B cell (primary cell): ENCODE measurements around the gene SMC1A. TPM values are rescaled to one million over a fixed set of nuclear protein-coding genes. Genes with fewer than 3 reads are reported as not detected.

ENCODE experiments used
- ATAC-seq: fragments of 200-7000 bp; cut with Tn5 transposase; one replicate; pipeline ENCODE4 v1.10.0; 2021; ENCODE audit warnings: low read depth, mild to moderate bottlenecking, moderate number of reproducible peaks, moderate library complexity
- CTCF ChIA-PET: fragments of 350-600 bp; sonication (Branson Sonifier 250); formaldehyde crosslinking; loops from one replicate; lab custom pipeline; 2021; ENCODE audit warnings: antibody characterized with exemption, inconsistent platforms; lab: Charles Lee
- POLR2A ChIA-PET: fragments of 350-600 bp; sonication (Branson Sonifier 250); formaldehyde crosslinking; loops from one replicate; lab custom pipeline; 2021; ENCODE audit warnings: antibody characterized with exemption; lab: Charles Lee
- DNase-seq: peaks from one replicate; pipeline ENCODE4 v3.0.0; 2013
- H2AFZ ChIP-seq: 2 replicates; pipeline ENCODE4 v1.6.1; 2012; ENCODE audit warnings: mild to moderate bottlenecking, low read depth, low read length; ENCODE audit not compliant: insufficient read depth, poor library complexity, severe bottlenecking
- H3K27ac ChIP-seq, 2 donors: 1 replicate in 1 of 2; 2 replicates in 1 of 2; pipeline ENCODE4 v1.5.1; 2012 to 2013; ENCODE audit warnings: low read length in 2 of 2, mild to moderate bottlenecking in 2 of 2, moderate library complexity in 1 of 2
- H3K27me3 ChIP-seq, 4 experiments: fragments of 200-600 bp in 1 of 4; sonication (generic) in 1 of 4; replicated peaks in 1 of 4; 1 replicate in 2 of 4; 2 replicates in 2 of 4; pipeline versions ENCODE4 v1.6.1 to v1.7.0; 2013 to 2016; ENCODE audit warnings: low read length in 3 of 4, mild to moderate bottlenecking in 2 of 4, mixed read lengths in 1 of 4, moderate library complexity in 1 of 4; ENCODE audit not compliant: insufficient read depth in 4 of 4, control insufficient read depth in 3 of 4; ENCODE audit errors: control extremely low read depth in 1 of 4
- H3K36me3 ChIP-seq, 2 experiments: replicated peaks in 1 of 2; 1 replicate in 1 of 2; 2 replicates in 1 of 2; pipeline versions ENCODE4 v1.6.1 to v1.7.1; 2013; ENCODE audit warnings: low read length in 1 of 2; ENCODE audit not compliant: insufficient read depth in 2 of 2, control insufficient read depth in 1 of 2; ENCODE audit errors: control extremely low read depth in 1 of 2, extremely low read depth in 1 of 2
- H3K4me1 ChIP-seq, 2 donors: fragments of 200-600 bp in 1 of 2; sonication (generic) in 1 of 2; 1 replicate in 1 of 2; 2 replicates in 1 of 2; pipeline versions ENCODE4 v1.5.1 to v1.6.1; 2013 to 2017; ENCODE audit warnings: low read length in 2 of 2; ENCODE audit not compliant: control insufficient read depth in 2 of 2, insufficient read depth in 2 of 2
- H3K4me2 ChIP-seq: replicated peaks from 2 replicates; pipeline ENCODE3; 2012; ENCODE audit warnings: mild to moderate bottlenecking, low read depth, low read length; ENCODE audit not compliant: poor library complexity, severe bottlenecking
- H3K4me3 ChIP-seq, 5 experiments: fragments of 200-600 bp in 1 of 5; sonication (generic) in 1 of 5; 1 replicate in 3 of 5; 2 replicates in 2 of 5; pipeline versions ENCODE4 v1.5.1 to v1.7.0; 2011 to 2016; ENCODE audit warnings: low read length in 4 of 5, mild to moderate bottlenecking in 4 of 5, low read depth in 2 of 5, control low read depth in 1 of 5, moderate library complexity in 1 of 5; ENCODE audit not compliant: insufficient read depth in 1 of 5; ENCODE audit errors: control extremely low read depth in 1 of 5, extremely low read depth in 1 of 5
- H3K79me2 ChIP-seq: fragments of 200-600 bp; sonication (generic); one replicate; pipeline ENCODE4 v1.6.0; 2016; ENCODE audit warnings: low read length; ENCODE audit not compliant: control insufficient read depth, insufficient read depth
- H3K9ac ChIP-seq: fragments of 200-600 bp; sonication (generic); 2 replicates; pipeline ENCODE4 v1.6.1; 2017; ENCODE audit warnings: mild to moderate bottlenecking, low read length, moderate library complexity
- H3K9me3 ChIP-seq, 3 donors: one replicate each; pipeline versions ENCODE4 v1.6.1 to v1.7.1; 2013; ENCODE audit warnings: low read length in 2 of 3; ENCODE audit not compliant: control insufficient read depth in 2 of 3, insufficient read depth in 1 of 3; ENCODE audit errors: control extremely low read depth in 1 of 3
- H4K20me1 ChIP-seq: 2 replicates; pipeline ENCODE4 v1.6.0; 2012; ENCODE audit warnings: mild to moderate bottlenecking, low read length; ENCODE audit not compliant: insufficient read depth, control insufficient read depth, poor library complexity, severe bottlenecking
- H3K27ac Mint-ChIP-seq: one replicate; pipeline ENCODE4 v1.8.0; 2021; ENCODE audit warnings: mixed read lengths
- H3K27me3 Mint-ChIP-seq: one replicate; pipeline ENCODE4 v1.8.0; 2021; ENCODE audit warnings: mixed read lengths
- H3K4me1 Mint-ChIP-seq: one replicate; pipeline ENCODE4 v1.8.0; 2021; ENCODE audit warnings: mixed read lengths
- H3K4me3 Mint-ChIP-seq: one replicate; pipeline ENCODE4 v1.8.0; 2021; ENCODE audit warnings: mixed read lengths
- H3K9me3 Mint-ChIP-seq: one replicate; pipeline ENCODE4 v1.8.0; 2022; ENCODE audit warnings: mixed read lengths; ENCODE audit not compliant: insufficient read depth
- EZH2 ChIP-seq: IDR thresholded peaks from 2 replicates; pipeline ENCODE4 v1.6.1; 2012; ENCODE audit warnings: borderline replicate concordance, low read depth, mild to moderate bottlenecking, moderate library complexity, low read length; ENCODE audit not compliant: insufficient read depth, poor library complexity, severe bottlenecking
- WGBS: methylation state at CpG from one replicate; pipeline ENCODE4 v1.1.5; 2013; ENCODE audit warnings: missing lambda C conversion rate; ENCODE audit not compliant: insufficient coverage; 5-methylcytosine and 5-hydroxymethylcytosine counted together
- intact Hi-C: fragments of 100-400 bp; cut with micrococcal nuclease; formaldehyde crosslinking; loops from one replicate; pipeline ENCODE4 v1.10.0; 2022
- polyA plus RNA-seq: library from polyadenylated mRNA; depleted of rRNA; stranded (reverse); fragments of >200 nt; gene quantifications from 2 replicates; pipeline ENCODE4 v1.2.3, GENCODE V29; 2012
- total RNA-seq, 2 donors: library from RNA; stranded (reverse); fragments of 120-200 nt in 1 of 2; gene quantifications; 1 replicate in 1 of 2; 2 replicates in 1 of 2; pipeline versions ENCODE4 v1.2.3 to v1.2.4, GENCODE V29; 2013 to 2022
- TF ChIP-seq, protein P1 (sequence below): fragments of 200-600 bp; IDR thresholded peaks from one replicate; pipeline ENCODE4 v1.8.0; 2022; ENCODE audit warnings: antibody characterized with exemption, mild to moderate bottlenecking

The SMC1A gene
- total and polyA plus RNA-seq, 2 donors (not counting 1 experiment from before 2014, with no cell fraction given): 17.3 to 67.6 TPM

DNA sequence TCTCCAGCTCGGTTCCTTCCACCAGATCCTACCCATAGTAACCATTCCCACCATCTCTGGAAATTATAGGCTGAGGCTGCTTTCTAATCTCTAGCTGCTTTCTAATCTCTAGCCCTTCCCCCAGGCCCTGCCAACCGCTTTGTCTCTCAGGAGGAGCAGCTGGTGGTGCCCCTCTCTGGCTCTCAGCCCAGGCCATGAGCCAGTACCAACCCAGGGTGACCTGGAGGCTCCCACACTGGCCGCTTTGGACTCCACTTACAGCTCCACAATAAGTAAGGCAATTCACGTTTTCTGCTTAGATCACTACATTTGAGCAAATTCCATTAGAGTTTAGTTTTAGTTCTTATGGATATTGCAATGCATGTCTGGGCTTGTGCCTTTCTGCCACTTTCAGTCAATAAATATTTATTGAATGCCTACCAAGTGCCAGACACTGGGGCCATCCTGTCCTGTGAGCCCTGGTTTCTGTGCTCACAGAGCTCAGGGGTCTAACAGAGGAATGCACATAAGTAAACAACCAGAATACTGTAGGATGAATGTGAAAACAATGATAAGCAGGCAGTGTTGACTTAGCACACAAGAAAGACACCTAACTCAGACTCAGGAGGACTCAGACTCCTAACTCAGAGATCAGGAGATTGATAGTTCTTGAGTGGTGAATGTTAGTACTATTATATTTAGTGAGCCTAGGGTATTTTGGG, 38.9 kb downstream of the SMC1A start:
- intact Hi-C loops: no loop called here
- Mint-ChIP-seq H3K9me3 (no peaks in the 10 kb centered on the region), H3K4me3 (no peak overlapping the region), H3K27me3 (no peaks in the 10 kb centered on the region), H3K27ac (no peak overlapping the region), H3K4me1 (no peaks in the 10 kb centered on the region)
- Histone ChIP-seq H3K27ac (no peak overlapping the region), H2AFZ (no peak overlapping the region), H4K20me1 (no peaks in the 10 kb centered on the region), H3K9ac (no peak overlapping the region), H3K9me3 (no peaks in the 10 kb centered on the region), H3K79me2 (no peaks in the 10 kb centered on the region), H3K4me3 (no peak overlapping the region), H3K27me3 (no peaks in the 10 kb centered on the region), H3K36me3 (peaks cover 0 to 53% of the 10 kb centered on the region in 2 experiments), H3K4me2 (no peak overlapping the region), H3K4me1 (no peaks in the 10 kb centered on the region)
- 100% methylated on average over 1 of the region's 4 CpGs for WGBS
- ChIA-PET POLR2A (no interaction called here), CTCF (no interaction called here)
- no peak for ATAC-seq
- TF ChIP-seq, protein P1, sequence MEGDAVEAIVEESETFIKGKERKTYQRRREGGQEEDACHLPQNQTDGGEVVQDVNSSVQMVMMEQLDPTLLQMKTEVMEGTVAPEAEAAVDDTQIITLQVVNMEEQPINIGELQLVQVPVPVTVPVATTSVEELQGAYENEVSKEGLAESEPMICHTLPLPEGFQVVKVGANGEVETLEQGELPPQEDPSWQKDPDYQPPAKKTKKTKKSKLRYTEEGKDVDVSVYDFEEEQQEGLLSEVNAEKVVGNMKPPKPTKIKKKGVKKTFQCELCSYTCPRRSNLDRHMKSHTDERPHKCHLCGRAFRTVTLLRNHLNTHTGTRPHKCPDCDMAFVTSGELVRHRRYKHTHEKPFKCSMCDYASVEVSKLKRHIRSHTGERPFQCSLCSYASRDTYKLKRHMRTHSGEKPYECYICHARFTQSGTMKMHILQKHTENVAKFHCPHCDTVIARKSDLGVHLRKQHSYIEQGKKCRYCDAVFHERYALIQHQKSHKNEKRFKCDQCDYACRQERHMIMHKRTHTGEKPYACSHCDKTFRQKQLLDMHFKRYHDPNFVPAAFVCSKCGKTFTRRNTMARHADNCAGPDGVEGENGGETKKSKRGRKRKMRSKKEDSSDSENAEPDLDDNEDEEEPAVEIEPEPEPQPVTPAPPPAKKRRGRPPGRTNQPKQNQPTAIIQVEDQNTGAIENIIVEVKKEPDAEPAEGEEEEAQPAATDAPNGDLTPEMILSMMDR: no peak
- TF ChIP-seq EZH2: no peak
- DNase-seq: no peak

DNA sequence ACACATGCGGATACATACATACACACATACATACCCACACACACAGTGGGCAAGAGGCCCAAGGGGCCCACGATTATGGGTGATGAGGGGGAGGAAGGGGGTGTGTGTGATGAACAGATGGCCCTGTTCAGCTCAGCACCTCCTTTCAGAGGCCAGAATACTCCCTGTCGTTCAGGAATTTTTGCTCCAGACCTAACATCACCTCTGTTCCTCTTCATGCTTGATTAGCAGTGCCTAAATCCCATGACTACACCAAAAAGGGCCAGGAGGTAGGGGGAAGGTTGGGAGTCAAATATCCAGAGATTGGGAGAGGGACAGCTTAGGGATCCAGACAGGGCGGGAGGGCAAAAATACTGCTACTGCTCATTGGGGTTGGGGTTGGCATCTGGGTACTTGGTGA, 42.7 kb downstream of the SMC1A start:
- DNase-seq (no peak), ATAC-seq (no peak)
- no peak overlapping the region for H3K4me2 ChIP-seq
- H3K9me3 Mint-ChIP-seq: no peaks in the 10 kb centered on the region
- H3K9ac ChIP-seq: no peak overlapping the region
- TF ChIP-seq EZH2: no peak
- TF ChIP-seq, protein P1: no peak
- no CpG with 5 or more reads among the region's 4 CpGs for WGBS
- intact Hi-C loops: no loop called here
- H3K4me1 ChIP-seq: no peaks in the 10 kb centered on the region
- CTCF ChIA-PET: no interaction called here
- H3K27ac Mint-ChIP-seq: no peak overlapping the region
- no peaks in the 10 kb centered on the region for H3K27me3 Mint-ChIP-seq
- no peaks in the 10 kb centered on the region for H3K79me2 ChIP-seq
- no peaks in the 10 kb centered on the region for H3K27me3 ChIP-seq
- H3K4me1 Mint-ChIP-seq: no peaks in the 10 kb centered on the region
- no peaks in the 10 kb centered on the region for H4K20me1 ChIP-seq
- H3K9me3 ChIP-seq: no peaks in the 10 kb centered on the region
- POLR2A ChIA-PET: no interaction called here
- H3K4me3 ChIP-seq: no peak overlapping the region
- H3K4me3 Mint-ChIP-seq: no peak overlapping the region
- peaks cover 0 to 53% of the 10 kb centered on the region in 2 experiments for H3K36me3 ChIP-seq
- H3K27ac ChIP-seq: no peak overlapping the region
- H2AFZ ChIP-seq: no peak overlapping the region
